ENCODE results near the gene TNRC6C. TPM values are rescaled to one million over a fixed set of nuclear protein-coding genes. Genes with fewer than 3 reads are reported as not detected.
A peak's percentile ranks its signal among the peaks of the same experiment; 100 is the strongest.
"Not testable (repeated sequence)": the region's sequence is repeated elsewhere in the genome, so short reads cannot be mapped to it uniquely, and the experiment has no call there.

The TNRC6C gene
- polyA plus RNA-seq, 1 donor, result 17.1 TPM

DNA sequence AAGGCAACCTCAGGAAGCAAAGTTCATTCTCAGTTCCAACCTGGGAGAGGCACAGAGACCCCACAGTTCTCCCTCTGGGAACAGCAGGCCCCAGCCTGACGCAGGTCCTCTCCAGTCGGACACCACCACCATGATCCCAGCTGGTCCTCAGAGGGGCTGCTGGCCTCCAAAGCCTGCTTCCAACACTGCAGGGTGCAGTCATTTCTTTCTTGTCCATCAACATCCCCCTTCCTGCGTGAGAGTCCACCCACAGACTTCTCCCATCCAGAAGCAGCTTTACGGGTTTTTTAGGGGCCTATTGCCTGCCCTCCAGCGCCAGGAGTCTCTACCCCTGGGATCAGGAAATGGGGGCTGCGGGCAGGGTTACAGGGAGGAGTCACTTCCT lies 29.3 kb upstream of the TNRC6C start:
- DNase-seq, result no peak

DNA sequence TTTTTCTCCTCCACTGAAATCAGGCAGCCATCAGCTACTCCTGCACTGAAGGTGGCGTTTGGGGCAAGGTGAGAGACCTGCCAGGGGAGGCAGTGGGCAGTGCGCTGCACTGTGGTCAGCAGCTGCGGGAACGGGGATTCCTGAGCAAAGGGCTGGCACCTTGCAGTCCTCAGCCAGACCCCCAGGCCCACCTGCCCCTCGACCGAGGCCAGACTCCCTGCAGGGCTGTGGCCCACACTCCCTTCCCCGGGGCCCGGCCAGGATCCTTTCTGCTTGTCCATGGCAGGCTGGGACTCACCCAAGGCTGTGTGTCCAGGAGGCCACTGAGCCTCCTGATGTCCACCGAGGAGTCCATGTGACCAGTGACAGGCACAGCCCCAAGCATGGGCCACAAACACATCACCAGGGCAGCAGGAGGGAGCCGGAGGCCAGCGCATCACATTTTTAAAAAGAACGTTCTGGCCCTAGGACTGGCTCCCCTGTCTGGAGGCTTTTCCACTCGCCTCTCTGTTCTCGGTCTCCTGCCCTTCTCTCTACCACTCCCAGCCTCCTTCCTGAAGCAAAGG lies 28.5 kb upstream of the TNRC6C start:
- DNase-seq, result no peak

DNA sequence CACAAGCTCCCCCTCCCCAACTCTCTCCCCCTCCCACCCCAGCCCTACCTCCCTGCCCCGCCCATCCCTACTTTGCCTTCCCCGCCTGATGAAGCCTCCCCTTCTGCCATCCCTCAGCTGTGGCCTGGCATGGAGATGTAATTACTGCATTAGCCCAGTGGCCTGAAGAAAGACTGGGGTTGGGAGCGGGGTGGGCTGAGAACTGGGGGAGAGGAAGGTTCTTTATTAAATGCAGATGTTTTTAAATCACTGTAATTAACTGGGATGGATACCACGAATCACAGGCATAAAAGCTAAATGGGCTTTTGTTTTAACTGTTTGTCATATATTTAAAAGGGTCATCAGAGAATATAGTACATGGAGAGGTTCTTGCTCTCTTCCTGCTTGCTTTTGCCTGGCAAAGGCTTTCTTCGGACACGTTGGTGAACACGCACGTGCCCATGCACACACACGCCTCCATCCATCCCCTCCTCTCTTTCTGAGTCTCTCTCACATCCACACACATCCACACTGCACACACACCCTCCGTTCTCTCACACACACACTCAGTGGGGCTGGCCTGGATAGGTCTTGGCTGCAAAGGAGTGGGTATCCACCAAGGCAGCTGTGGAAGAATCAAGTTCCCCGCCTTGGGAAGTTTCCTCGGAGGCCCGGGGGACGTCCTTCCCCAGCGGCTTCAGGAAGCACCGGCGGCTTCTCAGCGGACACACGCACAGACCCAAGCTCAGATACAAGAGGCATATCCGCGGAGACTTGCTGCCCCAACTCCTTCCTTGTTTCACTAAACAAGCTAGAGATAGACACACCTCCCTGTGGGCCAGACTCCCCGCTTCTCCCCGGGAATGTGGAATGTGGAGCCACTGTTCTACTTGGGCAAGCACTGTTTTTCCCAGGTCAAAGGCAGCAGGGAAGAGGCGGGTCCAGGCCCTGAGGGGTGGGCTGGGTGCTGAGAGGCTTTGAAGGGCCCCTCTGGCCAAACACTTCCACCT lies 27.4 kb upstream of the TNRC6C start:
- no peak for DNase-seq

DNA sequence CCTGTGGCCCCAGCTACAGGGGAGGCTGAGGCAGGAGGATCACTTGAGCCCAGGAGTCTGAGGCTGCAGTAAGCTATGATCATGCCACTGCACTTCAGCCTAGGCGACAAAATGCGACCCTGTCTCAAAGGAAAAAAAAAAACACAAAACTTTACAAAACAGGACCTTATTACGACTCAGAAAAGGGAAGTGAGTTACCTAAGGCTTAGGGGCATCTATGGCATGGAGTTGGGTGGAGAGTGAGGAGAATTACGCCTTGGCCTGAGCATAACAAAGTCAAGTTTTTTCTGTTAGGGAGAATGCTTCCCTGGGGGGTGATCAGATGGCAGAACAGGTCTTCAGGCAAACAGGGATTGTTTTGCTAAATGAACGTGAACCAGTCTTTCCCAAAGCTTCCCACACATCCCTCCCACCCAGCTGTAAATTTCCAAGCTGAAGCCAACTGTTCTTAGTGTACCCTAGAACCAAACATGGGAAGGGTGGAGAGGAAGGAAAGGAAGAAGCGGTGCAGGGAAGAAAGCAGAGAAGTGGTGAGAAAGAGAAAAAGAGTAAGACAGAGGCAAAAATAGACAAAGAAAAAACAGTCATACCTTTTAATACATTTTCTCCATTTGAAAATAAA lies 24.6 kb upstream of the TNRC6C start:
- no peak for DNase-seq

DNA sequence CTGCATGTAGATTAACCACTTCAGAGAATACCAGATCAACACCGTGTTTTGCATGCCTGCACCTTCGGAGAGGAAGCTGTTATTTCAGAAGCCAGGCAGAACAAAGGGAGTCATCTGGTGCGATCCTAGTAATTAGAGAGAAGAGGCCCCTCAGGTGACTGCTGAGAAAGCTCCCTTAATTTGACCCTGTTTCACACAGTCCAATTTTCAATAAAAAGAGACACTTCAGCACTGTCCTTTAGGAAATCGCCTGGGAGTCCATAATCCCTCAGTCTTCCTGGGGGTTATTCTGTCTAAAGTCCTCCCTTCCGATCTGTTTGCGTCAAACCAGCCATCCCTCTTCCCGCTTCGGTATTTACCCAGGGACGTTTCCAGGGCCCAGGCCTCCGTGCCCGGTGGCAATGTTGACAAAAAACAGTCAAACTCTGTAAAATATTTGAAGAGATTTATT lies 23.4 kb upstream of the TNRC6C start:
- DNase-seq, result no peak

DNA sequence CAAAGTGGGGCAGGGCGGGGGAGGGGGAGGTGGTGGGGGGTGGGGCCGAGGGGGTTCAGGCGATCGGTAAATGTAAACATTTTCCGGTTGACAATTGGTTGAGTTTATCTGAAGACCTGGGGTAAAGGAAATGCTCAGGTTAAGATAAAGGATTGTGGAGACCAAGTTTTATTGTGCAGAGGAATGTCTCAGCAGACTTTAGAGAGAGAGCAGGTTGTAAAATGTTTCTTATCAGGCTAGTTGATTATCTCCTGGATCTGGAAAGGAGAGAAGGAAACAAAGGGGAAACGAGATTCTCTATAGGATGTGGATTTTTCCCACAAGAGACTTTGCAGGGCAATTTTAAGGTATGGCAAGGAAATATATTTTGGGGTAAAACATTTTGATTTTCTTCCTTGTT lies 22.8 kb upstream of the TNRC6C start:
- not testable (repeated sequence) for DNase-seq

DNA sequence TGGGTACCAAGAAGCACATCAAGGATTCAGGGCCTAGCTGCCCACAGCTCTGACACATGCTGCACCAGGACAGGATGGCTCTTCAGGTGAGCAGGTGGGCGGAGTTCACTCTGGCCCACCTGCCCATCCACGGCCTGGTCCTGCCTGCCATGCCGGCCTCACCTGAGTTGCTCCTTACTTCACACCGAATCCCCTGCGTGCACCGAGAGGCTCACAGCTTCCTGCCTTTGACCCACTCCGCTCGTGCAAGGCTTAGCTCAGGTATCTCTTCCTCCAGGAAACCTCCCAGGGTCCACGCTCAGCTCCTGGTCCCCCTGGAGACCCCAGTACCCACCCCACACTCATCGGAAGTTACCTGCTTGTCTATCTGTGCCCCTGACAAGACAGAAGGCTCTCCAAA lies 21.6 kb upstream of the TNRC6C start:
- DNase-seq, result no peak

DNA sequence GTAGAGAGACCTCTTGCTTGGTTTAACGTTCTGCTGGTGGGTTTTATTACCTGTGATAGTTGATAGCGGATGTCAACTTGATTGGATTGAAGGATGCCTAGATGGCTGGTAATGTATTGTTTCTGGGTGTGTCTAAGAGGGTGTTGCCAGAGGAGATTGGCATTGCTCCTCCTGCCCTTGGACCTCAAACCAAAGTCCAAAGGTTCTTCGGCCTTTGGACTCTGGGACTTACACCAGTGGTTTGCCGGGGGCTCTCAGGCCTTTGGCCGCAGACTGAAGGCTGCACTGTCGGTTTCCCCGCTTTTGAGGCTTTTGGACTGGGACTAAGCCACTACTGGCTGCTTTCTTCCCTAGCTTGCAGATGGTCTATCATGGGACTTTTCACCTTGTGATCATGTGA lies 17.5 kb upstream of the TNRC6C start:
- no peak for DNase-seq

DNA sequence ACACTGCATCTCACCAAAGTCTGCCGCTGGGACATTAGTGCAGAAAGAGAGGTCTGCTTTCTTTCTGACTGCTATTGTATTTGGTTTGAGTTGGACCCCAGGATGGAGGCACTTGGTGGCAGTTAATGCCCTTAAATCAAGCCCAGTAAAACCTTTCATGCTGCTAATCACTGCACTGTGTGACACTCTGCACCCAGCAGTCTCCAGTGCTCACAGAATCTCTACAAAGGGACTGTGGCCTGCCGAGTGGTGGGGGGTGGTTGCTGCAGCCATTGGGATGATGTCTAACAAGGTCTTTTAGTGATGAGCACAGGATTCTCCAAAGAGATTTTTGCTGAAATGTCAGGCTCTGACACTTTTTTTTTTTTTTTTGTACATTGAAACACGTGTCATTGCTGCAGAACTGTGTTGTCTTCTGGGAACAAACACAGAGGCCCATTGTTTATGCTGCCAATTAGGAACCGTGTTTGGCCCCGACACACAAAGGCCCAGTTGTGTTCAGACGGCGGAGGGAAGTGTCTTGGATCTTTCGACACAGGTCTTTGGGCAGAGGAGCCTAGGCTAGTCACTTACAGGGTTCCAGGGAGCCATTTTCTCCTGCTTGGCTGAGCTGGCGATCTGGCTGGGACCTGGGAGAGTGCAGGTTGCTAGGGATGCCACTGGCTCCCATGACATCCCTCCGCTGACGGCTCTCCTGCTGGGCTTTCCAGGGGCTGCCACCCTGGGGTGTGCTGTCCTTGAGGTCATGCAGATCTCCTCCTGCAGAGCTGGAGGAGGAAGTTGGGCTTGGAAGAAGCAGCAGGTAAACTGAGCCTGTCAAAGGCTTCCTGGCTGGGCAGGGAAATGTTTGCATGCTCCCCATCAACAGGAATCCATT lies 16.2 kb upstream of the TNRC6C start:
- DNase-seq, result no peak

DNA sequence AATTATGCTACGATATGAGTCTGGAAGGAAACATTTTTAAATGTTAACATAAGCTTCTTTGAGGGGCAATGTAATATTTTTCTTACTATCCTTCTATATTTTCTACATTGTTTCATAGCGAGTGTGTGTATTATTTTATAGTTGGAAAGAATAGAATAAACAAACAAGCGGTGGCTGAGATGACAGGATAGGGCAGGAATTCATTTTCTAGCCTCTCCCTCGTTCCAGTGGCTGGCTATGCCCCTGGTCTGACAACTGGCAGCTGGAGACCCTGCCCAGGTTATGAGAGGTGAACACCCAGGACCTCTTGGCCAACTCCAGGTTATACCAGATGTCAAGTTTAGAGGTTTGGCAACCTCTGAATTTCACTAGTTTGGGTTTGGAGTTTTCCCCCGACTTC lies 14.5 kb upstream of the TNRC6C start:
- no peak for DNase-seq

DNA sequence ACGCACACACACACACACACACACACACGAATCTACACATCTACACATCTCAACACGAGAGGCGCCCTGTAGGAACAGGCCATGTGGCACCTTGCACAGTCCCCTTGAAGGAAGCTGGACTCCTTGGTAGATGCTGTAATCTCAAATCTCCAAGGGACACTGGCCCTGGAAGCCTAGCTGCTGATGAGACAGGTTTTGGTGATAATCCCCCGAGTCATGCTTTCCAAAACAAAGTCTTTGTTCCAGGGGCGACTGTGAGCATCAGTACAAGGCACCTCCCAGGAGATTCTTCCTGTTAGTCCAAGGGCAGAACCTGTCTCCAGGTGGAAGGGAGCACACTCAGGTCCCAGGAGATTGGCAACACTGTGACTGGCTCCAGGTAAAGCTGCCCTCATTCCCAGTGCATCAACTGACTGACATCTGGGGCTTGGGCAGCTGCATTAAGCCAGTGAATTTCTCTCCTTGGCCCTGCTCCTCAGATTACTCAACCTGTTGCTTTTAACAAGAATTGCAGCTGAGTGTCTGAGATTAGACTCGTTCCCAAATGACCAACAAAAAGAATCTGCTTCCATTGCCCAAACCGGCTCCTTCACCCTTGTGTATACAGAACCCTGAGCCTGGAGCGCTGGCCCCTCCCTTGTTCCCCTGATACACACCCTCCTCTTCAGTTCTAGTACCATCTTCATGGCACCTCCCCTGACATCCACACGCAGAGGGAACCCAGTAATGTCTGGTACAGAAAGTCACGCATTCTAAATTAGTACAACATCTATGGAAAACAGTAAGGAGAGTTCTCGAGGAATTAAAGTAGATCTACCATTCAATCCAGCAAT lies 13.9 kb upstream of the TNRC6C start:
- DNase-seq, result no peak

DNA sequence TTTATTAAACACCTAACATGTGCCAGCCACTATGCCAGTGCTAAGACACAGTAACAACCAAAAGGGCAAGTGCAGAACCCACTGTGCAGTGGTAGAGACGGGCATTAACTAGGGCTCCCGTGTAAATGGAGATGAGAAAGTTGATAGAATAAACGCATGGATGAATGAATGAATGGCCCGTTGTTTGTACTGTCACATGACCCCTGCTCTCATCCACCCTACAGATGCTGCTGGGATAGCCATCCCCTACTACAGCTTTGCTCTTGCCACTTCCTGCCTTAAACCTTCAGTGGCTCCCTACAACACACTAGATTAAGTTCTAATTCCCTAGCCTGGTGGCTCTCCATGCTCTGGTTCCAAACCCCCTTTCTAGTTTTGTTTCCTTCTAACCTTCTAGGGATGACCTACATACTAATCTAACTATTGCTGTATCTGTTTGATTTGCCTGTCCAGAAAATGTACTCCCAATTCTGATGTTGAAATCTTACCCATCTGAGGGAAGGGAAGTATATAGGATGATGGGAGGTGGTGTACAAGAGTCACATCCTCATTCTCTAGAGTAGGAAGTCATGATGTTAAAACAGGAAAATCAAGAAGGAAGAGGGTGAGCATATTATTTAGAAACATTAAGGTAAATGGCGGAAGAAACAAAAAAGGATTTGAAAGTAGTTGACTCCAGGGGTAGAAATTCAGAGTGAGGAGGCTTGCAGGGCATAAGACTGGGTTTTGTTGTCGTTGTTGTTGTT lies 11.4 kb upstream of the TNRC6C start:
- no peak for DNase-seq

DNA sequence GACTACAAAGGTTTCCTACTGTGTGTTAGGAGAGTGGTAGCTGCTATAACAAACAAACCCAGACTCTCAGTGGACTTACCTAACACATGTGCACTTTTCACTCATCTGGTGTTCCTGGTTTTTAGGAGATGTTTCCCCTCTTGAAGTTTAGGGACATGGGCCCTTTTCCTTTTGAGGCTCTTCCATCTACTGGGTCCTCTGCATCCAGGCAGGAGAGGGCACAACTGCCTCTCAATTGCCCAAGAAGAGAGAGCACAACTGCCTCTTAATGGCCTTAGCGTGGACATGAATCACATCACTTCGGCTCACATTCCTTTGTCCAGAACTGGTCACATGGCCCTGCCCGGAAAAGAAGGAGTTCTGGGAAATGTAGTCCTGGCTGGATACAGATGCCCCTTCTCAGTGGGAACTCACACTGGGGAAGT lies 9.8 kb upstream of the TNRC6C start:
- peak; percentile 30 for DNase-seq

DNA sequence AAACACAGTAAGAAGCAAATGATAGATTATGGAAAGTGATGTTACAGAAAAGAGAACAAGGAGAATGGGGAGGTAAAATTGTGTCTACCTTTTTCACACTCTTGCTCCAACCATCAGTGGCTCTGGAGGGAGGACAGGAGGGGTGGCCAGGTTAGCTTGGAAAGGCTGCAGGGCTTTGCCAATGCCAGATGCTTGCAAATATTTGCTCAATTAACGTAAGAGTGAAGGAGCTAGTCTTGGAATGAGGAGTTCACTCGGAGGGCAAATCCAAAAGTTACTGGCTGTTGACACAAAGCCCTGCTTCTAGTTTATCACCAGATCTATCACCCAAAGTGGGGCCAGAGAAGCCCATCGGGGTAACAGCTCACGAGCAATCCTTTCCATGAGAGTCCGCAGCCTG lies 7.4 kb upstream of the TNRC6C start:
- no peak for DNase-seq

DNA sequence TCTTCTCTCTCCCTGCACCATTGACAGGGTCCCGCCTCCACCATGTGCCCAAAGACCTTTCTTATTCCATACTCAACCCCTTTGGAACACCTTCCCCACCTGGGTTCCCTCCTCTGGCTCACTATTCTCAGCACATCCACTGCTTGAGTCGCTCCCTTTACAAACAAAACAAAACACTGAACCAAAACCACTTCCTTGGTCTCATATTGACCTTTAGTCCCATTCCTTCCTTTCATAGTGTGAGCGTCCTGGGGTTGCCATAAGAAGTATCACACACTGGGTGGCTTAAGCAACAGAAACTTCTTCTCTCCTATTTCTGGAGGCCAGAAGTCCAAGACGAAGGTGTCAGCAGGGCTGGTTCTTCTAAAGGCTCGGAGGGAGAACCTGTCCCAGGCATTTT lies 6.1 kb upstream of the TNRC6C start:
- DNase-seq, result no peak

DNA sequence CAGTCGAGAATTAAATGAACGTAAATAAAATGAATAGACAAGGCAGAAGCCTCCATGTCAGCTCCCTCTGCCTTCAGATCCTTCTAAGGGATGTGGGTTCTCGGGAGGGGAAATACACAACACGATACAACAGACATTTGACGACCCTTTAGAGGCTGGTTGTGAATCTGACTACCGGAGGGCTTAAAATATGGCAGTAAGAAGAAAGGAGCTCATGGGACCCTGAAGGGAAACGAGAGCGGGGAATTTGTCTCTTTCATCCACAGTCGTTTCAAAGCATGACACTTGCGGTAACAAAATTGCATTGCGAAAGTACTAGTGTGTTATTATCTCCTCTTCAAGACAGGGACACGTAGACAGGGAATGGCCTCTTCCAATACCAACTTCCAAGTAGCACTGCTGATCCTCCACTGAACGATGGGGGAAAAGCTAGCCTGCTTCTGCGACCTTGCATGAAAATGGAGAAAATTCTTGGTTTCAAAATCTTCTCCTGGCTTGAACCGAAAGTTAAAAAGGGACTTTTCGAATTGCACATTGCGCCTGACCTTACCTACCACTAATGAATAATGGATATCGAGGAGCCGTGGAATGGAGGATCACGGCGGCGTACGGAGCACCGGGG lies 1.2 kb upstream of the TNRC6C start:
- DNase-seq, result peak; percentile 15

DNA sequence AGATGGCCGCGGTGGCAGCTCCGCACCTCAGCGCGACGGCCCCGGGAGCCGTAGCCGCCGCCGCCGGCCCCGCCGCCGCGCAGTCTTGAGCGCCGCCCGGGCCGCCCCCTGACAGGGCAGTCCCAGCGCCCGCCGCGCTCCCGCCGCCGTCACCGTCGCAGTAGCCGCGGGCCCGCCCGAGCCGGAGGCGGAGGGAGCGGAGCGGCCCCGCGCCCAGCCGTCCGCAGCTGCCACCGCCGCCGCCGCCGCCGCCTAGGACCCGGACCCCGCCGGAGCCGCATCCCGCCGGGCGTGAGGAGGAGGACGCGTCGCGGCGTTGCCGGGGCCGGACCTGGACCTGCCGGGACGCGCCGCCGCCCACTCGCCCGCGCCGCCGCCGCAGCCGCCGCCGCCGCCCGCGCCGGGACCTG lies 218 bp downstream of the TNRC6C start:
- DNase-seq, result no peak

DNA sequence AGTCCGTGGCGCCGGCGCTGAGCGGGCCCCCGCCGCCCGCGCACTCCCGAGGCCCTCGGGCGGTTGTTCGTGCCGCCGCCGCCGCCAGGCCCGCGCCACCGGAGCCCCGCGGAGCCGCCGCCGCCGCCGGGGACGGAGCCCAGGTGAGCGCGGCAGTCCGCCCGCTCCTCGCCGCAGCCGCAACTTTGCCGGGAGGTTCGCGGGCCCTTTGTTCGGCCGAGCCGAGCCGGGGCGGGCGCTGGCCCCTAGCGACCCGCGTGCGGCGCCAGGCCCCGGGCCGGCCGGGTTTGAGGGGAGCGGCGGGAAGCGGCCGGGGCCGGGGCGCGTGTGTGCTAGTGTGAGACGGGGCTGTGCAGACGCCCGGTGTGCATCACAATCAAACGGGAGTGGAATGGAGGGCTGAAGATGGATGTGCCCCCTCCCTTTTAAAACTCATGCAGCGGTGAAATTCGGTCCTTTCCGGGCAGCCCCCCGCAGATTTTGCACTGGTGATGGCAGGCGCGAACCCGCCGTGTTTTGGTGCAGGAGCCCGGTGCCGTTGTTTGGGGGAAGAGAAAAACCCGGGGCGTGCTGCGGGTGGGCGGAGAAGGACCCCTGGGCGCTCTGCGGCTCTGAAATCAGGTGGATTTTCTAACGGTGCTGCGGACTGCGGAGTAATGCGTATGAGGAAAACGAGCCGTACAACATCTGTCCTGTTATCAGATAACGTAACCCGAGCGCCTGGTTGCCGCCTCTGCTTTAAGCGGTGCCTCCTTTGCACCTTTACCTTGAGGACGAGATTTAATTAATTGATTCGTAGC lies 823 bp downstream of the TNRC6C start:
- DNase-seq, result peak; percentile 15

DNA sequence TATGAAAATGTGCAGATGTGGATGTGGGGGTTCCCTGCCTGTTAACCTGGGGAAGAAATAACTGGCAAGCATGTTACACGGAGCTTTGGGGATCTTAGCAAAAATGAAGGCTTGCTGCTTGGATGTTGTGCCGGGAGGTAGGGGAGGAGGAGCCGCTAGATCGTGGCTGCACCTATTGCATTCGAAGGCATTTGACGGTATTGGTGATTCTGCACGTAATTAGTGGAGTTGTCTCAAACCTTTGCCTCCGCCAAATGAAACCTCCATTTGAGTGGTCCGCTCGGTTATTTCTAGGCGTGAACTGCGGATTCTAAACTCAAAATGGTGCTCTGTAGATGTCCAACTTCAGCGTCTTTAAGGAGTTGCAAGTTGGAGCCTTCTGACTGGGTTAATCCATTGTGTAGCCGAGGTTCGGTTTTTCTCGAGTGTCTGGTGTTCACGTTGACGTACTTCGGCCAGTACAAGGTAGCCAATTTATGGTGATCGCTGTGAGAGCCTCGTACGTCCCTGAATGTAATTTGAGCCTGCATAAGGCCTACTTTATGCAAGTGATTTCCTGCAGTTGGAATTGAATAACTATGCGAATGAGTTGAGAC lies 1.5 kb downstream of the TNRC6C start:
- peak; percentile 50 for DNase-seq

All from left kidney (tissue), 2 donors.